ENCODE results near the gene PCP2. TPM values are rescaled to one million over a fixed set of nuclear protein-coding genes. Genes with fewer than 3 reads are reported as not detected.

Gene PCP2
- total RNA-seq, 2 donors from 2014 or later: not detected

DNA sequence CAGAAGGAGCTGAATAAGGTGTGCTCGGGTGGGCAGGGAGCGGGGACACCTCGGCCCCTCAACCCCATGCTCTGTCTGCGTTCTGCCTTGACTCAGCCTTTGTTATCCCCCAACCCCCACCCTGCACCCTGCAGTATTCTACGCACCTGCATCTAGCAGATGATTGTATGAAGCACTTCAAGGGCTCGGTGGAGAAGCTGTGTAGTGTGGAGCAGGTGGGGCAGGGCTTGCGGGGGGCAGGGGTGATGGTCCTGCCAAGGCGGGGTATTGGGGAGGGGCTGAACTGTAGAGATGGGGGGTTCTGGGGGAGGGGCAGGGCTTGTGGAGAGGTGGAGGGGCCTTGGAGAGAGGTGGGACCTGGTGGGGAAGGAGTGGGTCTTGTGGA is 9.5 kb upstream of the PCP2 start:
- no peak for DNase-seq (ENCODE audit: low spot score)
- no peak overlapping the region for H3K27ac ChIP-seq
- H3K27me3 ChIP-seq: no peaks in the 10 kb centered on the region
- no peaks in the 10 kb centered on the region for H3K36me3 ChIP-seq
- no peak overlapping the region for H3K4me3 ChIP-seq
- TF ChIP-seq, protein P1, sequence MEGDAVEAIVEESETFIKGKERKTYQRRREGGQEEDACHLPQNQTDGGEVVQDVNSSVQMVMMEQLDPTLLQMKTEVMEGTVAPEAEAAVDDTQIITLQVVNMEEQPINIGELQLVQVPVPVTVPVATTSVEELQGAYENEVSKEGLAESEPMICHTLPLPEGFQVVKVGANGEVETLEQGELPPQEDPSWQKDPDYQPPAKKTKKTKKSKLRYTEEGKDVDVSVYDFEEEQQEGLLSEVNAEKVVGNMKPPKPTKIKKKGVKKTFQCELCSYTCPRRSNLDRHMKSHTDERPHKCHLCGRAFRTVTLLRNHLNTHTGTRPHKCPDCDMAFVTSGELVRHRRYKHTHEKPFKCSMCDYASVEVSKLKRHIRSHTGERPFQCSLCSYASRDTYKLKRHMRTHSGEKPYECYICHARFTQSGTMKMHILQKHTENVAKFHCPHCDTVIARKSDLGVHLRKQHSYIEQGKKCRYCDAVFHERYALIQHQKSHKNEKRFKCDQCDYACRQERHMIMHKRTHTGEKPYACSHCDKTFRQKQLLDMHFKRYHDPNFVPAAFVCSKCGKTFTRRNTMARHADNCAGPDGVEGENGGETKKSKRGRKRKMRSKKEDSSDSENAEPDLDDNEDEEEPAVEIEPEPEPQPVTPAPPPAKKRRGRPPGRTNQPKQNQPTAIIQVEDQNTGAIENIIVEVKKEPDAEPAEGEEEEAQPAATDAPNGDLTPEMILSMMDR (IDR thresholded peaks at IDR 0.05): no peak
- H3K9me3 ChIP-seq: no peaks in the 10 kb centered on the region
- no peaks in the 10 kb centered on the region for H3K4me1 ChIP-seq

DNA sequence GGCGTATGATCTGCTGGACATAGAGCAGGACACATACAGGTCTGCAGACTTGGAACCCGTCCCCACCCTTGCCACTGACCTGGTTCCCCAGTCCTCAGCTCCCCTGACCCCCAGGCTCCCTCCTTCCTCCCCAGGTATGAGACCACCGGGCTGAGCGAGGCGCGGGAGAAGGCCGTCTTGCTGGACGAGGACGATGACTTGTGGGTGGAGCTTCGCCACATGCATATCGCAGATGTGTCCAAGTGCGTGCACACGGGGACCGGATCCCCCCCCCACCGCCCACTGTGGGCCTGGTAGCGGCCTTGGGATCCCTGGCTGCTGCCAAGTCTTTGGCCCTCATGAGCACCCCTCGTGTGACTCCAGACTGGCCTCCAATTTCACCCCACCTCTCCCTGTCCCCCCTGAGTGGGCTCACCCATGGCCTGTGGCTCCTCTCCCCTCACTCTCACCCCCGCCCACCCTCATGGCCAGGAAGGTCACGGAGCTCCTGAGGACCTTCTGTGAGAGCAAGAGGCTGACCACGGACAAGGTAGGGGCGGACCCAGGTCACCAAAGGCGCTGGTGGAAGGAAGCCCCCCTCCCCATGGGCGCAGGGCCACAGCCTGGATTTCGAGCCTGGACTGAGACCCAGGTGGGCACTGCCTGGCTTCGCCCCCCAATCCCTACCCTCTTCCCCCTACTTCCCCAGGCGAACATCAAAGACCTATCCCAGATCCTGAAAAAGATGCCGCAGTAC is 8.9 kb upstream of the PCP2 start:
- no peak for DNase-seq (ENCODE audit: low spot score)
- H3K27me3 ChIP-seq: peaks cover 0 to 3% of the 10 kb centered on the region in 2 donors
- TF ChIP-seq, protein P1 (IDR thresholded peaks at IDR 0.05): no peak

DNA sequence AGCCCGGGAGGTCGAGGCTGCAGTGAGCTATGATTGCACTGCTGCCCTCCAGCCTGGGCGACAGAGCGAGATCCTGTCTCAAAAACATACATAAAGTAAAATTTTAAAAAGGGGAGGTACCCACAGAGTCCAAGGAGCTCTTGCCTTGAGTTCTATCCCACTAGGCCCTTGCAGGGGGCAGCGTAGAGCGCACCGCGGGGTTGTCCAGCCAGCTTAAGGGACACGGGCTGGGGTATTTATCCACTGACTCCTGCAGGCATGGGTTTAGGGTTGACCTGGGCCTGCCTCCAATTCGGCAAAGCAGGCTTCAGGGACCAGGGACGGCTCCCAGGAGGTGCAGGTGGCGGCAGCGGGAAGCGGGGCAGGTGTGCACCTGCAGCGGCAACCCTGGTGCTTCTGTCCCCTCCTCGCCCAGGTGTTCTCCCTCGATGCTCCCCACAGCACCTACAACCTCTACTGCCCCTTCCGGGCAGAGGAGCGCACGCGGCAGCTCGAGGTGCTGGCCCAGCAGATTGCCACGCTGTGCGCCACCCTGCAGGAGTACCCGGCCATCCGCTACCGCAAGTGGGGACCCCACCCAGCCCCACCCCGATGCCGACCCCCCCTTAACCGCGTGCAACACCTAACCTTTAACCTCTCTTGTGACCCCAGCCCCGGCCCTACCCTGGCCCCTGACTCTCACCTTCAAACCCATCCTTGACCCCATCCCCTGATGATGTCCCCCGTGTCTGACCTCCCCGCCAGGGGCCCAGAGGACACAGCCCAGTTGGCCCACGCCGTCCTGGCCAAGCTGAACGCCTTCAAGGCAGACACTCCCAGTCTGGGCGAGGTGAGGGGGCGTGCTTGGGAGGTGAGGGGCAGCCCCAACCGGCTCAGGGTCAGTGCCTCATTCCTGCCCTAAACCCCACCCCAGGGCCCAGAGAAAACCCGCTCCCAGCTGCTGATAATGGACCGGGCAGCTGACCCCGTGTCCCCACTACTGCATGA is 8.1 kb upstream of the PCP2 start:
- no peak for DNase-seq (ENCODE audit: low spot score)
- no peaks in the 10 kb centered on the region for H3K4me1 ChIP-seq
- H3K36me3 ChIP-seq: no peaks in the 10 kb centered on the region
- H3K27ac ChIP-seq: no peak overlapping the region
- TF ChIP-seq, protein P1 (IDR thresholded peaks at IDR 0.05): no peak
- no peaks in the 10 kb centered on the region for H3K9me3 ChIP-seq
- H3K4me3 ChIP-seq: no peak overlapping the region
- peaks cover 0 to 10% of the 10 kb centered on the region in 2 donors for H3K27me3 ChIP-seq

More for the DNA sequence above, 8.9 kb upstream of the PCP2 start:
- Histone ChIP-seq H3K4me1 (no peaks in the 10 kb centered on the region), H3K36me3 (no peaks in the 10 kb centered on the region), H3K27ac (no peak overlapping the region), H3K4me3 (no peak overlapping the region), H3K9me3 (no peaks in the 10 kb centered on the region)

DNA sequence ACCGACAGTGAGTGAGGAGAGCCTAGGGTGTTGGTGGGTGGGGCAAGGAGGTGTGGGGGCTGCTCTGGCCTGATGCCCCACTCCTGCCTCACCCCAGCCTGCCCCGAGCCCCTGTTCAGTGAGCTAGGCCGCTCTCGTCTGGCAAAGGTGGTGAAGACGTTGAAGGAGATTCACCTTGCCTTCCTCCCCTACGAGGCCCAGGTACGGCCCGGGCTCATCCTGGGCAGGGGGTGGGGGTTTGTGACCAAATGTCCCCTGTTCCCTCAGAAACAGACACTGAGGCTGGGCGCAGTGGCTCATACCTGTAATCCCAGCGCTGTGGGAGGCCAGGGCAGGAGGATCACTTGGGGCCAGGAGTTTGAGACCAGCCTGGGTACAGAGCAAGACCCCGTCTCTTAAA is 7.3 kb upstream of the PCP2 start:
- peaks cover 0 to 2% of the 10 kb centered on the region in 2 donors for H3K4me1 ChIP-seq
- TF ChIP-seq, protein P1 (IDR thresholded peaks at IDR 0.05): no peak
- H3K27ac ChIP-seq: no peak overlapping the region
- peaks cover 0 to 10% of the 10 kb centered on the region in 2 donors for H3K27me3 ChIP-seq
- no peak overlapping the region for H3K4me3 ChIP-seq
- H3K9me3 ChIP-seq: no peaks in the 10 kb centered on the region
- DNase-seq (ENCODE audit: low spot score): no peak
- no peaks in the 10 kb centered on the region for H3K36me3 ChIP-seq

DNA sequence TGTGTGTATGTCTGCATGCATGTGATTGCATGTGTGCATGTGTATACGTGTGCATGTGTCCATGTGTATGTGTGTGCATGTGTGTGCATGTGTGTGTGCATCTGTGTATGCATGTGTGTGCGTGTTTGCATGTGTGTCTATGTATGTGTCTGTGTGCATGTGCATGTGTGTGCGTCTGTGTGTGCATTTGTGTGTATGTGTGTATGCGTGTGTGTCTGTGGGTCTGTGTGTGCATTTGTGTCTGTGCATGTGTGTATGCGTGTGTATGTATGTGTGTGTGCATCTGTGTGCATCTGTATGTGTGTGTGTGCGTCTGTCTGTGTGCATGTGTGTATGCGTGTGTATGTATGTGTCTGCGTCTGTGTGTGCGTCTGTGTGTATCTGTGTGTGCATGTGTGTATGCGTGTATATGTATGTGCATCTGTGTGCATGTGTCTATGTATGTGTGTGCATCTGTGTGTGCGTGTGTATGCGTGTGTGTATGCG is 6.4 kb upstream of the PCP2 start:
- Histone ChIP-seq H3K27ac (no peak overlapping the region), H3K4me1 (peaks cover 0 to 6% of the 10 kb centered on the region in 2 donors), H3K27me3 (peaks cover 0 to 10% of the 10 kb centered on the region in 2 donors), H3K9me3 (no peaks in the 10 kb centered on the region), H3K4me3 (no peak overlapping the region), H3K36me3 (no peaks in the 10 kb centered on the region)
- TF ChIP-seq, protein P1 (IDR thresholded peaks at IDR 0.05): no peak
- no peak for DNase-seq (ENCODE audit: low spot score)

Data from right atrium auricular region (tissue), 2 donors.